ENCODE data around the gene PALLD. TPM values are rescaled to one million over a fixed set of nuclear protein-coding genes. Genes with fewer than 3 reads are reported as not detected.

The PALLD gene
- total RNA-seq, 4 donors from 2014 or later: 93.3 to 214 (median 174) TPM

GRCh38 chr4:168678751-168679366 is 182.0 kb downstream of the PALLD start:
- Histone ChIP-seq H3K27ac (no peak overlapping the region), H3K4me1 (peaks cover 0 to 8% (median 0%) of the 10 kb centered on the region in 4 donors), H3K36me3 (no peaks in the 10 kb centered on the region), H3K9me3 (no peaks in the 10 kb centered on the region), H3K27me3 (no peaks in the 10 kb centered on the region), H3K4me3 (no peak overlapping the region)
- WGBS, 2 donors: 95% methylated on average over 8 of the region's 8 CpGs
- no peak for TF ChIP-seq POLR2A (IDR thresholded peaks at IDR 0.05)
- TF ChIP-seq EP300 (IDR thresholded peaks at IDR 0.05): no peak
- TF ChIP-seq CTCF (IDR thresholded peaks at IDR 0.05): no peak
- no peak for DNase-seq (ENCODE audit: low spot score in 2 of 2)

GRCh38 chr4:168679397-168679796 is 182.5 kb downstream of the PALLD start:
- WGBS, 2 donors: 90 to 94% methylated on average over 3 of the region's 3 CpGs
- no peak overlapping the region for H3K27ac ChIP-seq

GRCh38 chr4:168679819-168680218 is 183.0 kb downstream of the PALLD start:
- no peak for TF ChIP-seq POLR2A (IDR thresholded peaks at IDR 0.05)
- no peak for TF ChIP-seq CTCF (IDR thresholded peaks at IDR 0.05)
- no peak for TF ChIP-seq EP300 (IDR thresholded peaks at IDR 0.05)
- Histone ChIP-seq H3K27ac (no peak overlapping the region), H3K9me3 (no peaks in the 10 kb centered on the region), H3K4me3 (no peak overlapping the region), H3K4me1 (peaks cover 0 to 1% (median 0%) of the 10 kb centered on the region in 4 donors), H3K36me3 (no peaks in the 10 kb centered on the region), H3K27me3 (no peaks in the 10 kb centered on the region)
- 81 to 82% methylated on average over 4 of the region's 4 CpGs for WGBS, 2 donors
- DNase-seq (ENCODE audit: low spot score in 2 of 2): no peak

More at GRCh38 chr4:168679397-168679796, 182.5 kb downstream of the PALLD start:
- H3K9me3 ChIP-seq: no peaks in the 10 kb centered on the region
- DNase-seq (ENCODE audit: low spot score in 2 of 2): no peak
- H3K27me3 ChIP-seq: no peaks in the 10 kb centered on the region
- TF ChIP-seq POLR2A (IDR thresholded peaks at IDR 0.05): no peak
- no peak for TF ChIP-seq EP300 (IDR thresholded peaks at IDR 0.05)
- TF ChIP-seq CTCF (IDR thresholded peaks at IDR 0.05): no peak
- H3K36me3 ChIP-seq: no peaks in the 10 kb centered on the region
- H3K4me1 ChIP-seq: peaks cover 0 to 5% (median 0%) of the 10 kb centered on the region in 4 donors
- no peak overlapping the region for H3K4me3 ChIP-seq

- WGBS, 2 donors: 69 to 75% methylated on average over 3 of the region's 3 CpGs
- Histone ChIP-seq H3K27ac (no peak overlapping the region), H3K9me3 (no peaks in the 10 kb centered on the region)
Measured at GRCh38 chr4:168682898-168683500, 186.1 kb downstream of the PALLD start.

More at GRCh38 chr4:168682898-168683500, 186.1 kb downstream of the PALLD start:
- no peak for TF ChIP-seq EP300 (IDR thresholded peaks at IDR 0.05)
- TF ChIP-seq POLR2A (IDR thresholded peaks at IDR 0.05): no peak
- no peak for TF ChIP-seq CTCF (IDR thresholded peaks at IDR 0.05)
- H3K4me1 ChIP-seq: no peaks in the 10 kb centered on the region
- no peaks in the 10 kb centered on the region for H3K36me3 ChIP-seq
- no peaks in the 10 kb centered on the region for H3K27me3 ChIP-seq
- no peak overlapping the region for H3K4me3 ChIP-seq
- DNase-seq (ENCODE audit: low spot score in 2 of 2): no peak
